GM10266 (cell line): ENCODE data around the gene WIF1.

Experiments used
- DNase-seq: peaks from one replicate; pipeline ENCODE4 v3.0.0; 2012; ENCODE audit errors: extremely low spot score
- CTCF ChIP-seq: IDR thresholded peaks from 2 replicates; pipeline ENCODE4 v1.5.1; 2012; ENCODE audit warnings: mild to moderate bottlenecking, low read depth; ENCODE audit not compliant: control insufficient read depth, insufficient read depth; ENCODE audit errors: missing control alignments

WIF1 gene

GRCh38 chr12:65140738-65141137 lies 19.6 kb upstream of the WIF1 start:
- DNase-seq = no peak
- TF ChIP-seq CTCF = no peak

GRCh38 chr12:65139389-65139788 lies 18.3 kb upstream of the WIF1 start:
- no peak for DNase-seq
- no peak for TF ChIP-seq CTCF

- DNase-seq = no peak
- no peak for TF ChIP-seq CTCF
Observed at GRCh38 chr12:65133879-65134278, 12.8 kb upstream of the WIF1 start.

- DNase-seq = no peak
- no peak for TF ChIP-seq CTCF
Observed at GRCh38 chr12:65126482-65126881, 5.4 kb upstream of the WIF1 start.

- TF ChIP-seq CTCF = no peak
- no peak for DNase-seq
Observed at GRCh38 chr12:65125975-65126374, 4.9 kb upstream of the WIF1 start.

- no peak for TF ChIP-seq CTCF
- no peak for DNase-seq
Observed at GRCh38 chr12:65125247-65125646, 4.1 kb upstream of the WIF1 start.

GRCh38 chr12:65123435-65124063 lies 2.4 kb upstream of the WIF1 start:
- DNase-seq = peak; percentile 23

More at GRCh38 chr12:65123435-65124063, 2.4 kb upstream of the WIF1 start:
- TF ChIP-seq CTCF = peak; percentile 55
